Rectal smooth muscle tissue (tissue), 1 donor: Measurements from ENCODE around the gene PDILT.

ENCODE experiments used
- H3K27ac ChIP-seq: one replicate; pipeline ENCODE4 v1.7.0; 2013; ENCODE audit warnings: low read depth, low read length, inconsistent platforms
- H3K27me3 ChIP-seq: one replicate; pipeline ENCODE4 v1.7.0; 2013; ENCODE audit warnings: low read length; ENCODE audit not compliant: control insufficient read depth, insufficient read depth
- H3K36me3 ChIP-seq: one replicate; pipeline ENCODE4 v1.7.0; 2013; ENCODE audit warnings: low read length; ENCODE audit not compliant: control insufficient read depth, insufficient read depth
- H3K4me1 ChIP-seq: one replicate; pipeline ENCODE4 v1.7.0; 2013; ENCODE audit warnings: low read length; ENCODE audit not compliant: control insufficient read depth, insufficient read depth
- H3K4me3 ChIP-seq: one replicate; pipeline ENCODE4 v1.7.0; 2013; ENCODE audit warnings: low read length
- H3K9ac ChIP-seq: one replicate; pipeline ENCODE4 v1.7.0; 2013; ENCODE audit warnings: low read length

Gene PDILT

DNA sequence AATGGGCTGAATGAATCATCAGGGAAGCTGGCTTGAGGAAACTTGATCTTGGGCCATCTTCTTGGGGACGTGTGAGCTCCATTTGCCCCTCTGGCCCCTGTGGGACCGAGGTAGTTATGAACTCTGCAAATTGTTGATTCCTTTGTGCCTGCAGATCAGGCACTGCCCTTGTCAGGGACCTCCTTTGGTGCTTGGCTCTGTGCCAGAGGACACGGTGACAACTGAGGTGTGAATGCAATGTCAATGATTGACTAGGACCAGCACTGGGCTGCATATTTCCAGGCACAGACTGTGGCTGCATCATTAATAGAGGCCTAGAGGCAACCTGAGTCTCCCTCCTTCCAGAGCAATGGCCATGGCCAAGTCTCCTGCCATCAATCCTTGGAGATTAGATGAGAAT lies 23.8 kb downstream of the PDILT start:
- no peak overlapping the region for H3K27ac ChIP-seq
- H3K36me3 ChIP-seq = no peaks in the 10 kb centered on the region
- H3K9ac ChIP-seq = no peak overlapping the region
- H3K4me3 ChIP-seq = no peak overlapping the region
- H3K4me1 ChIP-seq = no peaks in the 10 kb centered on the region
- H3K27me3 ChIP-seq = no peaks in the 10 kb centered on the region

DNA sequence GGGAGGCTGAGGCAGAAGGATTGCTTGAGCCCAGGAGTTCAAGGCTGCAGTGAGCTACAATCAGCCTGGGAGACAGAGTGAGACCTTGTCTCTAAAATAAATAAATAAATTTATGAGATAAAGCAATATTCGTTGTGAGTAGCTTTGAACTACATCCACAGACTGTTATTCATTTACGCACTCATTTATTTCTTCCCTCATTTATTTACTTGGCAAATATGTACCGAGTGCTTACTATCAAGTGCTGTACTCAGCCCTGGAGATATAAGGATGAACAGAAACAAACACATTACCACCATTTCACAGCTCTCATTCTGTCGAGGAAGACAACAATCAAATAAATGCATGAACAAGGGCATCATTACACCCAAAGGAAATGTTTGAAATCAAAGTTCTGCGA lies 27.4 kb downstream of the PDILT start:
- Histone ChIP-seq H3K27ac (no peak overlapping the region), H3K4me3 (no peak overlapping the region), H3K27me3 (no peaks in the 10 kb centered on the region), H3K9ac (no peak overlapping the region), H3K36me3 (no peaks in the 10 kb centered on the region), H3K4me1 (no peaks in the 10 kb centered on the region)

DNA sequence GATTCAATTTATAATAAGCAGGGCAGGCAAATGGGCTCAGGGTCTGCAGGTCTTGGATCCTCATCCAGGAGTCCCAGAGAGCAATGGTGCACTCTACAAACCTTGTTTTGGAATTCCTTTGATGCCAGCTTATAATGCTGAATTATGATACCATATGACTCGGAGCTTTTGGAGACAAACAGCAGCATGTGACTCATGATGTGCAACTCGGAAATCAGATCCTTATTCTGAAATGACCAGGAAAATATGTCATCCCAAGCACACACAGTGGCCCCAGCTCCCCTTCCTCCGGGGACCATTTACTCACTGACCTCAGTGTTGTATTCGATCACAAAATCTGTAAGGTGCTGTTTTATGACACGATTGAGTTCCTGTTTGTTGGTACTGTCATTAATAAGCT lies 31.8 kb downstream of the PDILT start:
- H3K4me3 ChIP-seq = no peak overlapping the region
- H3K36me3 ChIP-seq = no peaks in the 10 kb centered on the region
- H3K9ac ChIP-seq = no peak overlapping the region

DNA sequence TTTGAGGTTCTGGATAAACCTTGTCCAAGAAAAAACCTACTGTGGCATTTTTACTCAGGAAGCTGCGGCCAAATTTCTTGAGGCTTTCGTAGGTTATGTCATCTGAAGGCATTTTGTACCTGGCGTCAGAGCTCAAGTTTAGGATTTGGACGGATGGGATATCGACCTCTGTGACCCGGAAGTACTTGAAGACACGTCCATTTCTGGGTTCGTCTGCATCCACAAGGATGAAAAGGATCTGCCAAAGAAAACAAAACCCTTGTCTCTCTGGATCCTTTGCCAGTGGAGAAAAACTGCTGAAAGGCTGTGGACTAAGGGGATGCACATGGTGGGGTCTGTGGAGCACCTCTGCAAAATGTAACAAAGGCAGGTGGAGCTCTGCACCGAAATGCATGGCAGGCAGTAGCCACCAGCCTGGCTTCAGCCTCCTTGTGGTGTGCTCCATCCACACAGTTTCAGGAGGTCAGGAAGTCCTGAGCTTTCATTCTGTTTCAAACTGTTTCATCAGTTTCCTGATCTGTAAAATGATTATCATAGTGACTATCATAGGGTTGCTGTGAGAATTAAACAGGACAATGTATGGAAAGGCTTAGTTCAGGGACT lies 35.0 kb downstream of the PDILT start:
- no peaks in the 10 kb centered on the region for H3K36me3 ChIP-seq
- H3K27ac ChIP-seq = no peak overlapping the region
- H3K27me3 ChIP-seq = no peaks in the 10 kb centered on the region
- H3K4me1 ChIP-seq = no peaks in the 10 kb centered on the region
- no peak overlapping the region for H3K9ac ChIP-seq
- H3K4me3 ChIP-seq = no peak overlapping the region

More for the DNA sequence above, 31.8 kb downstream of the PDILT start:
- H3K27me3 ChIP-seq = no peaks in the 10 kb centered on the region
- H3K4me1 ChIP-seq = no peaks in the 10 kb centered on the region
- no peak overlapping the region for H3K27ac ChIP-seq

DNA sequence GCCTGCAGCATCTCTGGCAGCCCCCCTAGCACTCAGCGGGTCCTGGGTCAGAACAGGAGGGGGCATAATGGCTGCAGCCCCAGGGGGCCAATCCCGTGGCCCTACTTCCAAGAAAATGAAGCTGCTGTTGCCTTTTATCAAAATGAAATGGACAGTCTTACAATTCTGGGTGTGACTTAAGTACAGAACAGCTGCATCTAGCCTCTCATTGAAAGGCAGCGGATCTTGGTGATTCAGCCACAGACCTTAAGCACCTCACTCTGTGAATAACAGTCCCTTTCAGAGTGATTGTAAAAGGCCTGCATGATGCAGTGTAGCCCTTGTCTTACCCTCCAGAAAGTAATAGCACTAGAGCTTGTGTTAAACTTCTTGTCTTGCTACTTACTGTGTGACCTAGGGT lies 40.5 kb downstream of the PDILT start:
- Histone ChIP-seq H3K36me3 (no peaks in the 10 kb centered on the region), H3K27me3 (no peaks in the 10 kb centered on the region), H3K27ac (no peak overlapping the region), H3K9ac (no peak overlapping the region), H3K4me1 (no peaks in the 10 kb centered on the region), H3K4me3 (no peak overlapping the region)

DNA sequence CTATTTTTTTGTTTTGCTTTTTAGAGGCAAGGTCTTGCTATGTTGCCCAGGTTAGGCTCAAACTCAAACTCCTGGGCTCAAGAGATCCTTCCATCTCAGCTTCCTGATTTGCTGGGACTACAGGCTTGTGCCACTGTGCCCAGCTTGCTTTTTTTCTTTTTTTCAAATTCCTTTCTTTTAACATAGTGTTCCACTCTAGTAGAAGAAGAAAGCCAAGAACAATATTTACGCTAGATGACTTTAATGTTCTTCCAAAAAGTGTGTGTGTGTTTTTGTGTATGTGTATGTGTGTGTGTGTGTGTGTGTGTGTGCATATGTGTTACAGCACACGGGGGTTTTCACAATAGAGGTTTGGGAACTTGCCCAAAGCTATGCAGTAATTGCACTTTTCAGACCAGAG lies 41.3 kb downstream of the PDILT start:
- H3K27me3 ChIP-seq = no peaks in the 10 kb centered on the region
- H3K4me1 ChIP-seq = no peaks in the 10 kb centered on the region
- no peak overlapping the region for H3K9ac ChIP-seq
- H3K27ac ChIP-seq = no peak overlapping the region
- H3K4me3 ChIP-seq = no peak overlapping the region
- no peaks in the 10 kb centered on the region for H3K36me3 ChIP-seq

DNA sequence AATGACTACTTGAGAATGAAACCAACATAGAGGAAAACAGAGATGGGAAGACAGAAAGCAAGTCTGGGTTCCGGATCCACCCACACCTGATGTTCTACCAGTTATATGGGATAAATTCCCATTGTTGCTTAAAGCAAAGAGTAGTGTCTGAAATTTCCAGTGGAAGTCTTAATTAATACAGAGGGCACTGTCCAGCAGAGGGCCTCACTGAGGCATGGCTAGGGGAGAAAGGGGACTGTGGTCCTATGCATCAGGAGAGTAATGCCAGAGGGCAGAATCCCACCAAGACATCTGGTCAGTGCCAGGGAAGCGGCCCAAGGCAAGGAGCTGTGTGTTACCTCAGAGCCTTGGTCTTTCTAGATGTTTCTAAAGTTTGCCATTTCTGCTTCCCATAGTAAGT lies 44.5 kb downstream of the PDILT start:
- no peaks in the 10 kb centered on the region for H3K36me3 ChIP-seq

DNA sequence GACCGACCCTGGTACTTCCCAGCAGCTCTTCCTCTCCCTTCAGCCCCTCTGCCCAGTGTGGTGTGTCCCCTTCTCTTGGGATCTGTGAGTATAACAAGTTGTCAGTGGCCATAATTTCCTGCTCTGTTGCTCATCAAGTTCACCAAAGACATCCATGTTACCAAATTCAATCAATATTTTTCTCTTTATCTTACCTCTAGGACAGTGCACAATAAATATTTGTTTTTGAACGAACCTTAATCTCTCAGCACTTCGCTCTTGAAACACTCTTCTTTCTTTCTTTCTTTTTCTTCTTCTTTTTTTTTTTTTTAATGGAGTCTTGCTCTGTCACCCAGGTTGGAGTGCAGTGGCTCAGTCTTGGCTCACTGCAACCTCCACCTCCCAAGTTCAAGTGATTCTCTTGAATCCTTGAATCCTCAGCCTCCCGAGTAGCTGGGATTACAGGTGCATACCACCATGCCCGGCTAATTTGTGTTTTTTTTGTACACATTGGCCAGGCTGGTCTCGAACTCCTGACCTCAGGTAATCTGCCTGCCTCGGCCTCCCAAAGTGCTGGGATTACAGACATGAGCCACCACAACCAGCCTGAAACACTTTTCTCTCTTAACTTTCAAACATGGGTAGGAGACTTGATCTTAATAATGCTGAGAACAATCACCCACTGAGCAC lies 49.3 kb downstream of the PDILT start:
- Histone ChIP-seq H3K27me3 (no peaks in the 10 kb centered on the region), H3K4me3 (no peak overlapping the region), H3K27ac (no peak overlapping the region), H3K9ac (no peak overlapping the region), H3K36me3 (no peaks in the 10 kb centered on the region), H3K4me1 (no peaks in the 10 kb centered on the region)

More for the DNA sequence above, 44.5 kb downstream of the PDILT start:
- Histone ChIP-seq H3K4me1 (no peaks in the 10 kb centered on the region), H3K27me3 (no peaks in the 10 kb centered on the region), H3K4me3 (no peak overlapping the region), H3K27ac (no peak overlapping the region), H3K9ac (no peak overlapping the region)

DNA sequence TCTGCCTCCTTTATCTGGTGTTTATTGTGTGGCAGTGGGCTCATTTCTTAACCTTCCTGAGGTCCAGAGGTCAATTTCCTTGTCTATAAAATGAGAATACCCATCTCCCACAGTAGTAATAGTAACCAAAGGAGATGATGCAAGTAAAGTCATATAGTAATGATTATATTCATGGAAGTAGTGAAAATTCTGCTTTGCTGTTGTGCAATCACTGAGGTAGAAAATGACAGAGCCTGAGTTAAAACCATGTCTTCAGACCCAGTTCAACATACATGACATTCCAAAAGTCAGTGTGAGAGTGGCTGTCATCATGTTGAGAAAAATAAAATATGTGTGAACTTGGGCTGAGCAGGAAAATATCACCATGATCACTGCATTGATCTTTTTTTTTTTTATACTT lies 51.2 kb downstream of the PDILT start:
- Histone ChIP-seq H3K4me3 (no peak overlapping the region), H3K27ac (no peak overlapping the region), H3K27me3 (no peaks in the 10 kb centered on the region), H3K9ac (no peak overlapping the region), H3K4me1 (no peaks in the 10 kb centered on the region), H3K36me3 (no peaks in the 10 kb centered on the region)

DNA sequence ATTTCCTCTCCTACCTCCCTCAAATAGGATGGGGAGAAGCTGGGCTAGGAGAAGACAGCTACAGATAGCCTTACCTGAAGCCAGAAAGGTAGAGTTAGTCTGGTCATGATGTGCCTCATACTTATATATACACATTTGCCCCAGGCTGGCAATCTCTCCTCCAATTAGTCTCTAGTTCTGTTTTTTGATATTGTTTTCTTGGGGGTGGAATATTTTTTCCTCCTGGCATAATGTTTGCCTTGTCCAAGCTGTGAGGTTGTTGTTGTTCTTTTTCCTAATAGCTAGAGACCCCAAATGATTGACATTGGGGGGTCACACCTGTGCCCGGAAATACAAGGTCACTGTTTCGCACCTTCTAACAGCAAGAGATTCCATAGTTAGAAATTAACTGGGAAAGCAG lies 51.9 kb downstream of the PDILT start, which contains the start of gene UMOD:
TSS of gene UMOD (minus strand) at position 101 of the 400 bp plus-strand sequence. CDS start 1,978 bp downstream, outside the sequence.
- Histone ChIP-seq H3K27me3 (no peaks in the 10 kb centered on the region), H3K4me3 (no peak within 1 kb of the TSS), H3K36me3 (no peaks in the 10 kb centered on the region), H3K9ac (no peak within 1 kb of the TSS), H3K27ac (no peak within 1 kb of the TSS), H3K4me1 (no peaks in the 10 kb centered on the region)

DNA sequence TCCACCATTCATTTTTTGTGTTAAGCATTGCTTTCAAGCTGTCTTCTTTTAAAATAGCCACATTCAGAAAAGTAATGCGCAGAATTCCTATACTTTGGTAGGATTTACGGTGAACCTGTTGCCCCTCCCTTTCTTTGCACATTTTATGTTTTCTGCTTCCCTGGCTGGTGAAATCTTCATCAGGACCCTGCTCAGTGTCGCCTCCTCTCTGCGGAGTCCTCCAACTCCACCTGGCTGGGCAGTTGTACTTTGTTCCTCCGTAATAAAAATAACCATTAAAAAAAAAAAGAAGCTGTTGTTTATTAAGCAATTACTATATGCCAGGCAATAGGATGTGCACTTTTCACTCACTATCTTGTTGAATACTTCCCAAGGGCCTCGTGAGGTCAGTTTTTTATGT lies 54.9 kb downstream of the PDILT start:
- H3K36me3 ChIP-seq = no peaks in the 10 kb centered on the region
- H3K4me1 ChIP-seq = no peaks in the 10 kb centered on the region
- no peaks in the 10 kb centered on the region for H3K27me3 ChIP-seq
- no peak overlapping the region for H3K4me3 ChIP-seq
- H3K27ac ChIP-seq = no peak overlapping the region
- no peak overlapping the region for H3K9ac ChIP-seq

DNA sequence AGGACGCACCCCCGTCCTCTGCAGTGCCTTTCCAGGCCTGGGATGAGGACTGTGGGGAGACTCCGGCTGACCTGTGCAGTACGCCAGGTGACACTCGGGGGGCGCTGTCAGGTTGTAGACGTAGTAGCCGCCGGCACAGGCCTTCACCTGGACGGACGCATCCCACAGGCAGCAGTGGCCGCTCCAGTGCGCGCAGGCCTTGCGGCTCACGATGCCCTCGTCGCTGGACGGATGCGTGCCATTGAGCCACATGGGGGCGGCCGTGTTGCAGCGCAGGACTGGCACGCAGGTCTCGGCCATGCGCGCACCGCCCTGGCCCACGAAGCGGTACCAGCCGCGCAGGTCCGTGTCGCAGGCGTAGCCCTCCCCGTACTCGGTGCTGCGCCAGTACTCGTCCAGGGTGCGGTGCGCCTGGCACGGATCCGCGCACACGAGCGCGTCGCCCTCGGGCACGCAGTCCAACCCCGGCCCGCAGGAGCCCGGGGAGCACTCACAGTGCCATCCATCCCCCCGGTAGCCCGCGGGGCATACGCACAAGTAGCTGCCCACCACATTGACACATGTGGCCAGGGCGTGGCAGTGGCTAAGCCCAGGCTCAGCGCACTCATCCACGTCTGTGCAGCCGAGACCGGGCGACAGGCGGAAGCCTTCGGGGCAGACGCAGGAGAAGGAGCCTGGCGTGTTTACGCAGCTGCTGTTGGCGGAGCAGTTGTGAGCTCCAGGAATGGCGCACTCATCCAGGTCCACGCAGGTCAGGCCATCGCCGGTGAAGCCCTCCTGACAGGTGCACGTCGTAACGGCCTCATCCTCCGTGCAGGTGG lies 56.0 kb downstream of the PDILT start:
- no peak overlapping the region for H3K4me3 ChIP-seq
- no peaks in the 10 kb centered on the region for H3K36me3 ChIP-seq
- H3K4me1 ChIP-seq = no peaks in the 10 kb centered on the region
- no peaks in the 10 kb centered on the region for H3K27me3 ChIP-seq
- no peak overlapping the region for H3K9ac ChIP-seq
- H3K27ac ChIP-seq = no peak overlapping the region
